Loucy (cell line): Measurements from ENCODE around the gene GJB3.

Experiments
- CTCF ChIP-seq: fragments of 200-600 bp; sonication (generic); conservative IDR thresholded peaks from 2 replicates; pipeline ENCODE4 v1.5.1; 2014; ENCODE audit warnings: mild to moderate bottlenecking, antibody characterized with exemption, low read length
- EZH2phosphoT487 ChIP-seq: fragments of 200-600 bp; IDR thresholded peaks from 2 replicates; pipeline ENCODE4 v1.6.1; 2018; ENCODE audit warnings: antibody characterized with exemption, mild to moderate bottlenecking, moderate library complexity, borderline replicate concordance

GRCh38 chr1:34758751-34759150, 22.3 kb upstream of the GJB3 start:
- TF ChIP-seq CTCF (no peak), EZH2phosphoT487 (no peak)
